Neural crest cell (in vitro differentiated cells): ENCODE measurements around the gene ASXL3. TPM values are rescaled to one million over a fixed set of nuclear protein-coding genes. Genes with fewer than 3 reads are reported as not detected.
A peak's percentile ranks its signal among the peaks of the same experiment; 100 is the strongest.

Experiments
- DNase-seq: peaks from one replicate; pipeline ENCODE4 v3.0.0; 2021; ENCODE audit warnings: low read depth, mixed read lengths, low spot score
- H3K27ac Mint-ChIP-seq: one replicate; pipeline ENCODE4 v1.8.0; 2021; ENCODE audit warnings: mild to moderate bottlenecking, mixed read lengths; ENCODE audit not compliant: unreplicated experiment
- H3K27me3 Mint-ChIP-seq: 2 replicates; pipeline ENCODE4 v1.8.0; 2021; ENCODE audit warnings: low read depth, mild to moderate bottlenecking, mixed read lengths
- H3K36me3 Mint-ChIP-seq: 2 replicates; pipeline ENCODE4 v1.8.0; 2021; ENCODE audit warnings: low read depth, mild to moderate bottlenecking, mixed read lengths
- H3K4me1 Mint-ChIP-seq: 2 replicates; pipeline ENCODE4 v1.8.0; 2021; ENCODE audit warnings: mixed read lengths
- H3K4me3 Mint-ChIP-seq: one replicate; pipeline ENCODE4 v1.8.0; 2021; ENCODE audit warnings: mild to moderate bottlenecking, mixed read lengths
- H3K9me3 Mint-ChIP-seq: 2 replicates; pipeline ENCODE4 v1.8.0; 2021; ENCODE audit warnings: mixed read lengths
- total RNA-seq: library from RNA; stranded (reverse); gene quantifications from 2 replicates; pipeline ENCODE4 v1.2.1, GENCODE V29; 2021
- TF ChIP-seq, protein P1 (sequence below): fragments of 200-600 bp; sonication (generic); conservative IDR thresholded peaks from 2 replicates; pipeline ENCODE4 v1.5.0; 2021; ENCODE audit warnings: antibody characterized with exemption, mild to moderate bottlenecking

The ASXL3 gene
- total RNA-seq, 1 donor from 2014 or later = 14.5 TPM

- TF ChIP-seq, protein P1, sequence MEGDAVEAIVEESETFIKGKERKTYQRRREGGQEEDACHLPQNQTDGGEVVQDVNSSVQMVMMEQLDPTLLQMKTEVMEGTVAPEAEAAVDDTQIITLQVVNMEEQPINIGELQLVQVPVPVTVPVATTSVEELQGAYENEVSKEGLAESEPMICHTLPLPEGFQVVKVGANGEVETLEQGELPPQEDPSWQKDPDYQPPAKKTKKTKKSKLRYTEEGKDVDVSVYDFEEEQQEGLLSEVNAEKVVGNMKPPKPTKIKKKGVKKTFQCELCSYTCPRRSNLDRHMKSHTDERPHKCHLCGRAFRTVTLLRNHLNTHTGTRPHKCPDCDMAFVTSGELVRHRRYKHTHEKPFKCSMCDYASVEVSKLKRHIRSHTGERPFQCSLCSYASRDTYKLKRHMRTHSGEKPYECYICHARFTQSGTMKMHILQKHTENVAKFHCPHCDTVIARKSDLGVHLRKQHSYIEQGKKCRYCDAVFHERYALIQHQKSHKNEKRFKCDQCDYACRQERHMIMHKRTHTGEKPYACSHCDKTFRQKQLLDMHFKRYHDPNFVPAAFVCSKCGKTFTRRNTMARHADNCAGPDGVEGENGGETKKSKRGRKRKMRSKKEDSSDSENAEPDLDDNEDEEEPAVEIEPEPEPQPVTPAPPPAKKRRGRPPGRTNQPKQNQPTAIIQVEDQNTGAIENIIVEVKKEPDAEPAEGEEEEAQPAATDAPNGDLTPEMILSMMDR = no peak
- Mint-ChIP-seq H3K4me1 (peaks cover 29% of the 10 kb centered on the region), H3K27ac (no peak overlapping the region)
These were observed 168.0 kb downstream of the ASXL3 start for GRCh38 chr18:33745871-33746545.

GRCh38 chr18:33749834-33750233 is 171.8 kb downstream of the ASXL3 start:
- H3K4me1 Mint-ChIP-seq = peaks cover 28% of the 10 kb centered on the region
- no peak overlapping the region for H3K27ac Mint-ChIP-seq
- DNase-seq = no peak
- H3K36me3 Mint-ChIP-seq = no peaks in the 10 kb centered on the region
- no peaks in the 10 kb centered on the region for H3K27me3 Mint-ChIP-seq
- no peak overlapping the region for H3K4me3 Mint-ChIP-seq
- TF ChIP-seq, protein P1 = no peak
- no peaks in the 10 kb centered on the region for H3K9me3 Mint-ChIP-seq

More at GRCh38 chr18:33745871-33746545, 168.0 kb downstream of the ASXL3 start:
- no peak for DNase-seq
- Mint-ChIP-seq H3K4me3 (no peak overlapping the region), H3K27me3 (no peaks in the 10 kb centered on the region), H3K9me3 (no peaks in the 10 kb centered on the region), H3K36me3 (peaks cover 13% of the 10 kb centered on the region)

- Mint-ChIP-seq H3K36me3 (no peaks in the 10 kb centered on the region), H3K4me1 (peaks cover 23% of the 10 kb centered on the region), H3K27me3 (no peaks in the 10 kb centered on the region), H3K9me3 (no peaks in the 10 kb centered on the region), H3K27ac (no peak overlapping the region), H3K4me3 (no peak overlapping the region)
- no peak for DNase-seq
- TF ChIP-seq, protein P1 = no peak
These were observed 172.3 kb downstream of the ASXL3 start for GRCh38 chr18:33750366-33750765.

- Mint-ChIP-seq H3K36me3 (no peaks in the 10 kb centered on the region), H3K4me1 (peaks cover 14% of the 10 kb centered on the region), H3K27ac (no peak overlapping the region), H3K27me3 (no peaks in the 10 kb centered on the region), H3K9me3 (no peaks in the 10 kb centered on the region), H3K4me3 (no peak overlapping the region)
- TF ChIP-seq, protein P1 = peak; percentile 72
- no peak for DNase-seq
These were observed 173.7 kb downstream of the ASXL3 start for GRCh38 chr18:33751613-33752221.

DNA sequence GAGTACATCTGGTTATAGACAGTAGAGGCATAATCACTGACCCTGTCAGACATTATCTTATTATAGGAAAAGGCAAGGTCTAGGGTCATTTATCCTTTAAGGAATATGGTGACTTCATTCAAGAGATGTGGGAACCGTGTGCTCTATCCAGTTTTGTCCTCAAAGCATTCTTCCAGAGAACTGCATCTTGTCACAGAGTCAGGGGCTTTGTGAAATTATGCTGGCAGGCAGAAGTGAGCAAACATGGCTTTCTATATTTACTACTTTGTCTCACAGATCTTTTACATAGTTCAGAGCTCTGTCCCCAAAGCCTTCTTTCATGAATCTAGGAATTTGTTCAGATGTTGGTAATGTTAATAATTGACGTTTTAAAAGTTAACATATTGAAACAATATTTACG is 177.4 kb downstream of the ASXL3 start:
- Mint-ChIP-seq H3K27me3 (no peaks in the 10 kb centered on the region), H3K9me3 (no peaks in the 10 kb centered on the region), H3K27ac (no peak overlapping the region), H3K4me1 (peaks cover 6% of the 10 kb centered on the region), H3K4me3 (no peak overlapping the region), H3K36me3 (no peaks in the 10 kb centered on the region)
- DNase-seq = no peak
- TF ChIP-seq, protein P1 = no peak
